Stimulated activated CD8-positive, alpha-beta memory T cell treated with anti-CD3 and anti-CD28 coated beads, Interleukin-4, amount 100 ng/mL, for 24 hours (primary cell): Measurements from ENCODE around the gene BTBD2.
A peak's percentile ranks its signal among the peaks of the same experiment; 100 is the strongest.

Experiments used
- DNase-seq: peaks from one replicate; pipeline ENCODE4 v3.0.0-alpha.2; 2020; ENCODE audit warnings: low read depth

BTBD2 gene

DNA sequence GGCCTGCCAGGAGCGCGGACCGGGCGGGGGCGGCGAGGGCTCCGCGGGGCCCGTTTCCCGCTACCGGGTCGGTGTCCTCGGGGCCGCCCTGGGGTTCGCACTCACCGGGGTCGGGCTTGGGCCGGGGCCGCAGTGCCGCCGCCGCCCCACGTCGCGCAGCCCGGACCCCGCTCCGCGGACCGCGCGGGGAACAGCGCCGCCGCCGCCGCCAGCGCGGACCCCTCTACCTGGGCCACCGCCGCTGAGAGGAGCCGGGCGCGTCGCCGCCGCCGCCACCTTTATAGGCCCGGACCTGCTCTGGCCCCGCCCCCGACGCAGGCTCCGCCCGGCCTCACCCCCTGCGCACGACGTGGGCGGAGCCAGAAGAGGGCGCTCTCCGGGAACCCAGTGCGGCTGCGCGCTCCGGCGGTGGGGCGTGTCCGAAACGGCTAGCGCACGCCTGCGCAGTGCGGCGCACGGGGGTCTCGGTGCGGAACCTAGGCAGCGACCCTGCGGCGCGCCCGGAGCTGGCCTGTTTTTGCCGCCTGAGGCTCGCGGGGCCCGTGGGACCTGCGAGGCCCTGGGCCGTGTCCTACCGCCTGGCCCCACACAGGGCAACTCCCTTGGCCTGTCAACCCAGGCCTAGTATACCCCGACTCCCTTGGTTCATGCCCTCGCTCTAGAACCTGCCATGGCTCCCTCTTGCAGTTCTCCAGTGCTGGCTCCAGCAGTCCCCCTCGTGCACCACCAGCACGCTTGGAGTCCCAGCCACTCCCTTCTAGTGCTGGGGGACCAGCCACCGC, 35.7 kb upstream of the BTBD2 start, which contains the start of gene MKNK2:
Gene MKNK2 (minus strand): TSS at position 254 of the 782 bp plus-strand sequence. CDS start 393 bp downstream, outside the sequence.
- peak; percentile 91 for DNase-seq

DNA sequence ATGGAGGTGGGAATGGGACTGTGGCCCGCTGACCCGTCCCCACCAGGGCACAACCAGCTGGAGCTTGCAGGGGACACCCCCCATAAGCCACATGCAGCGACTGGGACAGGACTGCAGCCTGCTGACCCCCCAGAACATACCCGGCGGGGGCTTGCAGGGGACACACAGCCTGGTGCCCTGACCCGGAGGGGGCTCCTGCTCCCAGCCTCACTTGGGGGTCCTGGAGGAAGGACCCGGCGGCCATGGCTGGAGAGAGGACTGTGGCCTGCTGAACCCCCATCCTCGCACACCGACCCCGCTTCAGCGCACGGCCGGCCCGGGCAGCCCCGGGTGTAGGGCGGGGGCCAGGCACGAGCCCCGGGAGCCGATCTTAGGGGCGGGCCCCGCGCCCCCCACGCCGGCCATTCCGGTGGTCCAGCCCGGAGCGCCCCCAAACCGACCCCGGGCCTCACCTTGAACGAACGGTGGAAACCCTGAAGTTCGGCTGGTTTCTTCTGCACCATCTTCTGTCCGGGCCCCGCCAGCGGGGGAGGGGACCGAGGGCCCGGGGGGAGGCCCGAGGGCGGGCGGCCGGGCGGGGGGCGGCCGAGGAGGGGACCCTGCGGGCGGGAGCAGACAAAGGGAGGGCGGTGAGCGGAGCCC, 35.0 kb upstream of the BTBD2 start:
- DNase-seq: peak; percentile 23

DNA sequence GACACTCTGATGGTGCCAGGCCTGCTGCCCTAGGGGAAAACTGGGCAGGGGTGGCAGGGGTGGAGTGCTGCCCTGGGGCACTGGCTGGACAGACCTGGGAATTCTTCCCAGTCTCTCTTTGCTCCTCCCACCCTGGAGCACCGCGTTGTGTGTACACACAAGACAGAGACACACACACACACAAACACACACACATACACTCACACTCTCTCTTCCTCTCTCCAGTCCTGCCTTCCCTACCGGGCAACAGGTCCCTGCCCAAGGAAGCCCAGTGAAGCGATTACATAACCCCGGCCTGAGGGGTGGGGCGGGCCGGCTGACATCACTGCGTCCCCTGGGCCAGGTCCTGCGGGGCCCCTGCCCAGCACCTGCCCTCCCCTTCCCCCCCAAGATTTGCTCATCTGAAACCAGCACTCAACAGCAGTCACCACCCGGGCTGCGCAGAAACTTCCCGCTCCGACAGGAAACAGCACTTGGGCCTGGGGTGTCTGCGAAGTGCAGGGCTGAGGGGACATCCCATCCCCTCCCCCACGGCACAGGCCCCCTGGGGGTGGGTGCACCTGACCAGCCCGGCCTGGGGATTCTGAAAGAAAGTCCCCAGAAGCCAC, 34.3 kb upstream of the BTBD2 start:
- peak; percentile 34 for DNase-seq

DNA sequence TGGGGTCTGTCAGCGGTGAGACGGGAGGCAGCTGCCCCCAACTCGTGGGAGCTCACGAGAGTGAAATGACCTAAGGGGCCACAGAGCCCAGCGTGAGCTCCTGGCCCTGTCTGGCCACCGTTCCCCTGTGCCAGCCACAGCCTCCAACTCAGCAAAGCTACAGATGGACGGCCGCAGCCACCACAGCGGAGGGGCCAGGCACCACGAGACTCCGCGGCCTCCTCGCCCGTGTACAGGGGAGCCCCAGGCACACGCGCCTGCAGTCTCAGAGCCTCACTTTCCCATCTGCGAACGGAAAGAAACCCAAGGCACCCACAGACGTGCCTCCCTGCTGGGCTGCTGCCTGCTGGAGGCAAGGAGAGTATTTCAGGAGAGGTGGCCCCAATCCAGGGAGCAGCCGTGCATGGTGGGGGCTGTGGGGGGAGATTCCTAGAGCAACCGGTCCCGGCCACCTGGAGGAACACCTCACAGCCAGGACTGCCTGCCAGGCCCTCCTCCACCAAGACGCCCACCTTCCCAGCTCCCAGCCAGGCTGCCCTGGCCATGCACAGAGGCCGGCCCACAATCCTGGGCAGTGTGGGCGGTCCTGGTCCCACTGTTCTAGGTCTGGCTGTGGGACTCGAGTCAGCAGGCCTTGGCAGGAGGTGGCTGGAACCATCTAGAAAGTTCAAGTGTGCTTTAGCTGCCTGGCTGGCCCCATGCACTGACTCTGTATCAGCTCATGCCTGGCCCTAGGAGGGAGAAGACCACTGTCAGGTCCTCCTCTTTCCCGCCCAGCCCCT, 33.6 kb upstream of the BTBD2 start:
- DNase-seq: no peak

DNA sequence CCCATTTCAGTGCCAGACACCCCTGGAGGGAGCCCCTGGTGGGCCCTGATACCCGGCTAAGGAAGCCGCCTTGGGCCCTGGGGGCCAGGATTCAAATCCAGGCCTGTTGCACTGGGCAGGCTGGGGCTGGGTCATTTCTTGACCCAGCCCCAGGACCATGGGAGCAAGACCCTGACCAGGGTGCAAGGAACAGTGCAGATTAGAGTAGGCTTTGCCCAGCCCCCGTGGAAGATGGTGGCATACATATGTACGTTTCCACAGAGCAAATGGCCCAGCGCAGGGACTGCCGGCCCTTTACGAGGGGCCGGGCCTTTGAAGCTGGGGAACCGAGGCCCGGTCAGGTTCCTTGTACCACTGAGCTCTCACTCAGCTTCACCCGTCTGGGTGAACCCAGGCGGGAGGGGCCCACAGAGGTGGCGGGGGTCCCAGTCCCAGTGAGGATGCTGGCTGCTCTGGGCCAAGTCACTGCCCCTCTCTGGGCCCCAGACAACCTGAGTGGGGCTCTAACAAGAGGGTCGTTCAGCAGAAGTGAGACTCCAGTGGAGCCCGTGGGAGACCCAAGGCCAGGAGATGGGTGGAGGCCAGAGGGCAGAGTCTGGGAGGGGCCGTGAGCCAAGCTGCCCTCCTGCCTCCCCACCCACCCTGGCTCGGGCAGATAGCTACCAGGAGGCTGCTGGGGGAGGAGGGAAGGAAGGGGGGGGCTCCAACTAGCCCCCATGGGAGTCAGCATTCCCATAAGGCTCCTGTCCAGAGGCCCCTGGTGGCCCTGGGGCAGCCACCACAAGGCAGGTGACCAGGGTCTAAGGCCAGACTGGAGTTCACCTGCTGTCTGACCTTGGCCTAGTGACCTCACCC, 32.8 kb upstream of the BTBD2 start:
- no peak for DNase-seq

DNA sequence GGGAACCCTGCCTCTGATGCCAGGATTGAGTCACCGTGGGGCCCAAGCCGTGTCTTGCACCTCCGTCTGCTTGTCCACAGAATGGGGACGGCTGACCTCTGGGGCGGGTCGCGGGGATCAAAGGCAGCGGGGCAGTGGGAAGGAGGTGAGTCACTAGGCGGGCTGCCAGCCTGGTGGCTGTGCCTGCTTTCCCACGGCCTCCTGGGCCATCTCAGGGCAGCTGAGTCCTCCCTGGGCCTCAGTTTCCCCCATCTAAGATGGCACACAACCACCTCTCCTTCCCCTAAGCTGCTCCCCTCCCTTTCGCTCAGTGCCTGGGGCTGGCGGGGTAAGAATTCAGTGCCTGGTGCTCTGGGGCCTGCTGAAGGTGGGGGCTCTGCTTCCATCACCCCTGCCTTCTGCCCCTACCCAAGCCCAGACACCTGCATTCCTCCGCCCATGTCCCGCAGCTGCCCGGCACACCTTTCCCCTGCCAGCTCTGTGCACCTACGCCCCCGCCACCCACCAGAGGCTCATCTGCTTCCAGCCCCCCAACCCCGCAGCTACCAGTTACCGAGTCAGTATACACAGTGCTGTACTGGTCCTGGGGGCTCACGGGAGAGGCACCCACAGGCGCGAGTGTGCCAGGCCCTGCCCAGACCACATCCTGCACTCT, 32.1 kb upstream of the BTBD2 start:
- no peak for DNase-seq

DNA sequence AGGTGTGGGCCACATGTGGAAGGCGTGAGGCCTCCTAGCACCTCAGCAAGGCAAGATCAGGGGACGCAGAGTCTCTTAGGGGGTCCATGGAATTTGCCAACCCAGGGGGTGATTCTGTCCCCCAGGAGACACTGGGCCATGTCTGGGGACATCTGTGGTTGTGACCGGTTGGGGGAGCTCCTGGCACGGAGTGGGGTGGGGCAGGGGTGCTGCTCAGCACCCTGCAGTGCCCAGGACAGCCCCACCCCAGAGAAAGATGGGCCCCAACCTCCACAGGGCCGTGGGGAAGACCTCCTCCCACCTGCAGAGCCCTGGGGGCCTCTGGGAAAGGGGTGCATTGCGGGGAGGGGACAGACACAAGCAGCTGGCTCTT, 31.5 kb upstream of the BTBD2 start:
- no peak for DNase-seq

DNA sequence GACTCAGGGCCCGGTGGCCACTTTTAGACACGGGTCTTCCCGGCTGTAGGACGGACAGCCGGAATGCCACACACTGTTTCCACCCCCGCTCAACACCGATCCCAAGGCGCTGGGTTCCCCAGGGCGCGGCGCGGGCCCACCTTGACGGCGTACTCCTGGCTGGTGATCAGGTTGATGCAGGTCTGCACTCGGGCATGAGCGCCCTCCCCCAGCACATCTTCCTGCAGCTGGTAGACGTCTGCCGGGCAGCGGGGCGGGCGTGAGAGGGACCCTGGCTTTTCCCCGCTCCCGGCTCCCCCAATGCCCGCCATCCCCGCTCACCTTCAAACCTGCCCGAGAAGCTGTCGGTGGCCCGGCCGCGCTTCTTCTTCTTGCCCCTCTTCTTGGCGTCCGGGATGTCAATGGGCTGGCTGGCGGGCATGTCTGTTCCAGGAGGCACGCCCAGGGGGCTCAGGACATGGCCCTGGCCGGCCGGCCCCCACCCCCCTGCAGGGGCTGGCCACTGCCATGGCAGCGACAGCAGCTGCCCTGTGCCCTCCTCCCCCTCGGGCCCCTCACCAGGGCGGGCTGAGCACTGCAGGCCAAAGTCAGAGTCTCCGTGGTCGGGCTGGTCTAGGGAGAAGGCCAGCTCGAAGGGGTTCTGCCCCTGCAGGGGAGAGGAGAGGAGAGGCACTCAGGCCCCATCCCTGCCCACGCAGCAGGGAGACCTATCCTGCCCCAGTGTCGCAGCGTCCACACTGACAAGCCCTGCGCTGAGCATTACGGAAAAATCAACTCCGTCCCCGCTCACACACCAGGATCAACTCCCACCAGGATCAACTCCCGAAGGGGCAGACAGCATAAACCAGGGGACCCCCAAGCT, 30.8 kb upstream of the BTBD2 start:
- DNase-seq: no peak

DNA sequence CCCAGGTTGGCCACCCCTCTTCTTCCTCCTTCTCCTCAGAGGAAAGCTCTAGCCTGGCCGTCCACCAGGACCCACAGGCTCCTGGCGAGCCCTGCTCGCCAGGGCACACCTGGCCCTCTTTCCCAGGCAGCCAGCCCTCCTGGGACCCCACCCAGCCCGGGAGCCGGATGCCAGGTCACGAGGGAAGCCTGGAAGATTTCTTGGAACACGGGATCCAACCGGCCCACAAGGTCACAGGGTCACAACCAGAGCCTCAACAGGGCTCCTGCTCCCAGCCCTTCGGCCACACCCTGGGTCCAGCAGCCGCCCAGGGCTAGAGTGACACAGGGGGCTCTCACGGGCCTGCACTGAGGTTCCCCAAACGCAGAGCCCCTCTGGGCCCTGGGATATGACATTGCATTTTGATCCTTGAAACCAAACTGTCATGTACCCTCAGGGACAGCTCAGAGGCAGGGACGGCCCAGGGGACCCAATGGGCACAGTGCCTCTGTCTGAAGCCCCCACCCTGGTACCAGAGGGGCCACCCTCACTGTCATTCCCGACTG, 30.1 kb upstream of the BTBD2 start:
- DNase-seq: no peak

DNA sequence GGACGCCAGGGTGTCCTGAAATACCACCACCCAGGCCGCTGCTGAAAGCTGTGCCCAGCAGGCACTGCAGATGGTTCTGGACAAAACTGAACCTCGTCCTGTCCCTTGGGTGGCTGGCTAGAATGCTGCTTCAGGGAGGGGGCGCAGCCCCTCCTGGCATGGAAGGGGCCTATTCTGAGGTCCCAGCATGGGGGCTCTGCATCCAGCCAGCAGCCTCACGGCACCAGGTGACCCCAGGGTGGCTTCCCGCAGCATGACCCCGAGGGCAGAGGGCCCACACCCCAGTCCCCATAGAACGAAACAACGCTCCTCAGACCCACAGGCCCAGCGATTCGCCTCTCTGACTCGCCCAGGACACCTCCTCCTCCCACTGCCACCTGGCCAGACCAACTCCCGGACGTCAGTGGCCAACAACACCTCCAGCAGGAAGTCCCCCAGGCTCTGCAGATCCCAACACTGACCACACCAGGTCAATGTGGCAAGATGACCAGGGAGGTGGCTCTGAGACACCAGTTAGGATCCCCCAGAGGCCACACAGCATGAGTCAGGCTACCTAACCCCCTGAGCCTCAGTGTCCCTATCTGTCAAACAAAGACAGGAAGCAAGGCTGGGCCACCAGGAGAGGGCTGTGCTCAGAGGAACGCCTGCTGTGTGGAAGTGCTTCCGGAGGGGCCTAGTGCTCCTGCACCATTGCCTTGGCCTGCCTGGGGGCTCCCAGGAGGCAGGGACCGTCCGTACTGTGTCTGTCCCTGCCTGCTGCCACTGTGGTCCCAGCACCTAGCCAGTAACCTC, 29.4 kb upstream of the BTBD2 start:
- DNase-seq: no peak

DNA sequence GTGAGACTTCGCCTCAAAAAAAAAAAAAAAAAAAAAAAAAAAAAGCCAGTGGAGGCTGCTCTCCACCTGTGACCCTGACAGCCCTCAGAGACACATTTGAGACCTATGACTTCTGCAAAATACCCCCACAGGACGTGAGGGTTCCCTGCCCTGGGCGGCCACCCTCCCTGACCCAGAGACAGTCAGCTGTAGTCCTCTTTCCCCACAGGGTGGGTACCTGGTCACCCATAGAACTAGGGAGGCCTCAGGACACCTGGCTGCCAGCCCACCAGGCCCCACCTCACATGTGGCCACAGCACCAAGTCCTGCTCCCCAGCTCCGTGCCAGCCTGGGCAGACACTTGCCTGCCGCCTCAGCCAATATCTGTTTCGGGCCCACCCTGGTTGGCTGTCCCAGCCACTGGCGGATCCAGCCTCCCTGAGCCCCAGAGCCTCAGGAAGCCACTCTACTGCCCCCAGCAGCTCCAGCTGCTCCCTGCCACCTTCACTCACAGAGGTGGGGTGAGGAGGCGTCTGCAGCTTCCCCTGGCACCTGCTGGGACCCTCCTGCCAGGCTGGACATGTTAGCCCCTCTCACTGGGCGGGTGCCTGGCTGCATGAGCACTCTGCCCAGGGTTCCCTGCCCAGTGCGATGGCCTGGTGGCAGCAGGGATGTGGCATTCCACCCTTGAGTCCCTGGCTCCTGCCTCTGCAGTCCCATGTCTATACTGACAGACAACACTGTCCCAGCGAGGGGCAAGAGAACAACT, 28.6 kb upstream of the BTBD2 start:
- no peak for DNase-seq

DNA sequence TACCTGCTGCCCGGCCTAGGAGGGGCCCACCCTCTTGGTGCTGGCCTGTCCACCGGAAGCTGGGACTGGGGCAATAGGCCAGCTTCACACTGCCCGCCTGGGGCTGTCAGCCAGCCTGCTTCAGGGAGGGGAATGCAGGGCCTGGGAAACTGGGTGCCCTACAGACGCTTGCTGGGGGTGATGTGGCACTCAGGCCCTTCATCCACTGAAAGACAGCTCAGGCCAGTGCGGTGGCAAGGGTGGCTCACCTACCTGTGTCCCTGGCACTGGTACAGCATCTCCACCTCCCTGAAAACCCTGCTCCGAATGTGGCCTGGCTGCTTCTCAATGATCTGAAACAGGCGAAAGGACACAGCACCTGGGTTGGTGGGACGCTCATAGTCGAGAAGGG, 27.7 kb upstream of the BTBD2 start:
- DNase-seq: no peak

DNA sequence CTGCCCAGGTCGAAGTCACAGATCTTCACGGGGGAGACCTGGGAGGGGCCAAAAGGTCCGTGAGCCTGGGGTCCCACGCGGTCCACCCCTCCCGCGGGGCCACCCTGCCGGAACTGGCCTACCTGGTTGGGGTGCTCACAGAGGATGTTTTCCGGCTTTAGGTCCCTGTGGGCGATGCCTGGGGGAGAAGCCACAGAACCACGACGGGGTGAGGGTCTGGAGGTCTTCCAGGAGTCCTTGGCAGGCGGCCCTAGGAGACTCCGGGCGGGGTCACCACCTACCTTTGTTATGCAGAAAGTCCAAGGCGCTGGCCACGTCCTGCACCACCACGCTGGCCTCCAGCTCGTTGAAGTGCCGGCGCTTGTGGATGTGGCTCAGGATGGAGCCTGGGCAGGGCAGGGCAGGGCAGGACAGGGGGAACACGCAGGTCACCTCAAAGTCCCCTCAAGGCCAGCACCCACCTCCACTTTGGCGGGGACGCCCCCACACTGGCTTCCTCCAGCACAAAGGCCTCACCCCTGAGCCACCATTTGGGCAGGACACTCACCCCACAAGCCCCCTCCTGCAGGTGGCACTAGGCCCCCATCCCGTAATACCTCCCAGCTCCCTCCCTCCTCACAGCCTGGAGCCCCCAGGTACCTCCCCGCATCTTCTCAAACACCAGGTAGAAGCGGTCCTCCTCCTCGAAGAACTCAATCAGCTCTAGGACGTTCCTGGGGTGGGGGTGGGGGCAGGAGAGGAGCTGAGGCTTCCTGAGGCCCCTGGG, 27.2 kb upstream of the BTBD2 start:
- DNase-seq: no peak

DNA sequence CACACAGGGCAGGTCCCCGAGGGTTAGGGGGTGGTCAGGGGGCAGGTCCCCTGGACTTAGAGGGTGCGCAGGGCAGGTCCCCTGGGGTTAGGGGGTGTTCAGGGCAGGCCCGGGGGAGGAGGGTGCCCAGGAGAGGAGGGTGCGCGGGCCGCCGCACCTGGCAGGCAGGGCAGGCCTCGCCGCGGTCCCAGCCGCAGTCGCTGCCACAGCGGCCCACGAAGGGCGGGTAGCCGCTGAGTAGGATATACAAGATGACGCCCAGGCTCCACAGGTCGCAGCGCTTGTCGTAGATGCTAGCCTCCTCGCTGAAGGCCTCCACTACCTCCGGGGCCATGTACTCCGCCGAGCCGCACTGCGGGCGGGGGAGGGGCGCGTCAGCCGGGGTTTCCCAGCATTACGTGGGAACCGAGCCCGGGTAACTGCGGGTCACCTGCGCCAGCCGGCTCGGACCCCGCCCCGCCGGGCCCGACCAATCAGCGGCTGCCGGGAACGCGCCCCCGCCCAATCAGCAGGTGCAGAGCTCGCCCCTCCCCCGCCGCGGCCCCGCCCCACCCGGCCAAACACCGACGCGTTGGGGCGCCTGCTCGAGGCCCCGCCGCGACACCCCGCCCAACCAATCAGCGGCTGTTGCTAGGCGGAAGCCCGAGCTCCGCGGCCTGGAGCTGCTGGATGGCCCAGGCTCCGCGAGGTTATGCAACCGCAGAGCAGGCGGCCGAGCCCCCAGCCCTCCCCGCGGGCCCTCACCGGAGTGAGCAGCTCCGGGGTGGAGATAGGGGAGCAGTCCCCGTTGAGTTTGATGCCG, 26.4 kb upstream of the BTBD2 start:
- DNase-seq: peak; percentile 99

DNA sequence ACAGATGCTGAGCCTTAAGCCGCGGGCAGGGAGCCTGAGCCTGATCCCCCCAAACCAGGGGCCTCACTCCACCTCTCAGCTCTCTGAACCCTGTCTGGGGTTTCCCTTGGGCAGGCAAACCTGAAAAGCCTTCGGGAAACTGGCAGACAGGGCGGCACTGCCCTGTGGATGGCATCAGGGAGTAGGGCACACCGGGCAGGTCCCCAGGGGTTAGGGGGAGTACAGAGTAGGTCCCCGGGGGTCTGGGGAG, 25.8 kb upstream of the BTBD2 start:
- no peak for DNase-seq

DNA sequence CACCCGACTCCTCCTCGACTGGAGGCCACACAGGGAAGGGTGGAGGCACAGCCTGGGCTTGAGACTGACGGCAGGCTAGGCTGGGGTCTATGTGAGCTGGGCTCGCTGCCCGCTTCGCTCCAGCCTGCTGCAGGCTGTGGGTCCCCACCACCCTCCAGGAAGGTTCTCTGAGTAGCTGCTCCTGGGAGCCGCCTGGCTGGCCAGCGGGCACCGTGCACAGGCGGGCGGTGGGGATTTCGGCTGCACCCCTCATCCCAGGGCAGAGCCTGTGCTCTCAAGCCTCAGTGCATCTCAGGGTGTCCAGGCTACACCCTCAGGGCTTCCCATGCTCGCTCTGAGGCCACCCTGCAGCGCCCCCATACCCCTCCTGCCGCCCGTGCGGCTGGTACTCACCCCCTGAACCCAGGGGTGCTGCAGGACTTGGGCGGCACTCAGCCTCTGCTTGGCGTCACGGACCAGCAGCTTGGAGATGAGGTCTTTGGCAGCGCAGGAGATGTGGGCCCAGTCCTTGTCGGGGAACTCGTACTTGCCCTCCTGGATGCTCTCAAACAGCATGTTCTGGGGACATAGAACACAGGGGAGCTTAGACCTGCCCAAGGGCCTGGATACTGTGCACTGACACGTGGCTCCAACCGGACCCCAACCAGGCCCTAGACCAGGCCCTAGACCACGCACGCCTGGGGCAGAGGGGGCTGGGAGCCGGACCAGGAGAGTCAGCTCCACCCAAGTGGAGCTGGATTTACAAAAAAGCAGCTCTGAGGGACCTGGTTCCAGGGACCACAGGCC, 25.3 kb upstream of the BTBD2 start:
- no peak for DNase-seq
